KMS-11 (cell line): ENCODE measurements around the gene PAM16.

Experiments
- H2AFZ ChIP-seq: fragments of 200-600 bp; sonication (generic); 2 replicates; pipeline ENCODE4 v1.6.1; 2016; ENCODE audit warnings: antibody characterized with exemption, mixed run types, low read depth
- H3K27ac ChIP-seq: fragments of 200-600 bp; sonication (generic); 2 replicates; pipeline ENCODE4 v1.6.1; 2016; ENCODE audit warnings: mild to moderate bottlenecking, mixed run types
- H3K27me3 ChIP-seq: fragments of 200-600 bp; sonication (generic); 2 replicates; pipeline ENCODE4 v1.6.1; 2017; ENCODE audit warnings: mild to moderate bottlenecking, low read depth, mixed run types, moderate library complexity; ENCODE audit not compliant: insufficient read depth
- H3K36me3 ChIP-seq: fragments of 200-600 bp; sonication (generic); 2 replicates; pipeline ENCODE4 v1.6.1; 2017; ENCODE audit warnings: mild to moderate bottlenecking, mixed run types; ENCODE audit not compliant: insufficient read depth
- H3K4me1 ChIP-seq: fragments of 200-600 bp; sonication (generic); 2 replicates; pipeline ENCODE4 v1.6.1; 2016; ENCODE audit warnings: mild to moderate bottlenecking, low read depth, mixed run types; ENCODE audit not compliant: poor library complexity, severe bottlenecking
- H3K4me2 ChIP-seq: fragments of 200-600 bp; sonication (generic); 2 replicates; pipeline ENCODE4 v1.7.0; 2016; ENCODE audit warnings: mild to moderate bottlenecking, mixed run types
- H3K4me3 ChIP-seq: fragments of 200-600 bp; sonication (generic); IDR thresholded peaks from 2 replicates; pipeline ENCODE4 v1.6.1; 2017; ENCODE audit warnings: low read depth, low read length, mixed read lengths; ENCODE audit not compliant: insufficient read depth
- H3K79me2 ChIP-seq: fragments of 200-600 bp; sonication (generic); 2 replicates; pipeline ENCODE4 v1.6.1; 2016; ENCODE audit warnings: low read depth, mixed run types; ENCODE audit not compliant: insufficient read depth
- H3K9ac ChIP-seq: fragments of 200-600 bp; sonication (generic); 2 replicates; pipeline ENCODE4 v1.6.1; 2016; ENCODE audit warnings: mild to moderate bottlenecking, mixed run types
- H4K20me1 ChIP-seq: fragments of 200-600 bp; sonication (generic); 2 replicates; pipeline ENCODE4 v1.6.1; 2016; ENCODE audit warnings: mild to moderate bottlenecking, mixed run types; ENCODE audit not compliant: insufficient read depth
- CTCF ChIP-seq: fragments of 200-600 bp; sonication (generic); conservative IDR thresholded peaks from 2 replicates; pipeline ENCODE4 v1.6.1; 2017; ENCODE audit warnings: low read depth, mild to moderate bottlenecking, antibody characterized with exemption, low read length, moderate library complexity, mixed read lengths

The PAM16 gene

GRCh38 chr16:4371357-4372000 lies 20.4 kb upstream of the PAM16 start, which contains the start of gene VASN:
Gene VASN, plus strand, starts transcription at chr16:4371848. Its CDS starts 9,030 bp downstream, at chr16:4380878.
- Histone ChIP-seq H3K4me2 (no peak within 1 kb of the TSS), H3K9ac (no peak within 1 kb of the TSS), H4K20me1 (no peaks in the 10 kb centered on the region), H3K27ac (no peak within 1 kb of the TSS), H3K27me3 (no peaks in the 10 kb centered on the region), H2AFZ (no peak within 1 kb of the TSS), H3K4me1 (no peaks in the 10 kb centered on the region), H3K36me3 (no peaks in the 10 kb centered on the region), H3K79me2 (no peaks in the 10 kb centered on the region), H3K4me3 (no peak within 1 kb of the TSS)
- no peak for TF ChIP-seq CTCF

GRCh38 chr16:4370570-4371356 lies 19.6 kb upstream of the PAM16 start:
- H3K79me2 ChIP-seq = no peaks in the 10 kb centered on the region
- H3K4me3 ChIP-seq = no peak overlapping the region
- H3K4me1 ChIP-seq = no peaks in the 10 kb centered on the region
- no peak overlapping the region for H2AFZ ChIP-seq
- H3K27ac ChIP-seq = peak overlapping the region; percentile 6; the same call in 1 of the 2 replicates
- no peaks in the 10 kb centered on the region for H4K20me1 ChIP-seq
- H3K36me3 ChIP-seq = no peaks in the 10 kb centered on the region
- no peak overlapping the region for H3K9ac ChIP-seq
- TF ChIP-seq CTCF = no peak
- no peak overlapping the region for H3K4me2 ChIP-seq
- H3K27me3 ChIP-seq = no peaks in the 10 kb centered on the region

GRCh38 chr16:4370151-4370550 lies 19.0 kb upstream of the PAM16 start:
- Histone ChIP-seq H3K27ac (peak overlapping the region; percentile 6; the same call in 1 of the 2 replicates), H3K79me2 (no peaks in the 10 kb centered on the region), H2AFZ (no peak overlapping the region), H4K20me1 (no peaks in the 10 kb centered on the region), H3K9ac (no peak overlapping the region), H3K4me1 (no peaks in the 10 kb centered on the region), H3K36me3 (no peaks in the 10 kb centered on the region), H3K27me3 (no peaks in the 10 kb centered on the region), H3K4me3 (no peak overlapping the region), H3K4me2 (no peak overlapping the region)
- TF ChIP-seq CTCF = no peak

GRCh38 chr16:4369007-4369733 lies 18.0 kb upstream of the PAM16 start:
- H3K36me3 ChIP-seq = no peaks in the 10 kb centered on the region
- no peak overlapping the region for H2AFZ ChIP-seq
- H3K4me2 ChIP-seq = no peak overlapping the region
- H3K27ac ChIP-seq = no peak overlapping the region
- TF ChIP-seq CTCF = no peak
- H3K9ac ChIP-seq = no peak overlapping the region
- no peaks in the 10 kb centered on the region for H3K27me3 ChIP-seq
- H3K4me1 ChIP-seq = no peaks in the 10 kb centered on the region
- H3K4me3 ChIP-seq = no peak overlapping the region
- H3K79me2 ChIP-seq = no peaks in the 10 kb centered on the region
- H4K20me1 ChIP-seq = no peaks in the 10 kb centered on the region
